AG04449 (cell line): ENCODE data around the gene SMCR8.
A peak's percentile ranks its signal among the peaks of the same experiment; 100 is the strongest.
"Not testable (repeated sequence)": the region's sequence is repeated elsewhere in the genome, so short reads cannot be mapped to it uniquely, and the experiment has no call there.

Experiments used
- CTCF ChIA-PET: fragments of 350-600 bp; formaldehyde crosslinking; extraction: SDS; loops from one replicate; lab custom pipeline; 2021; ENCODE audit warnings: antibody characterized with exemption; lab: Yijun Ruan, JAX
- POLR2A ChIA-PET: fragments of 400-600, 350-600 bp; formaldehyde crosslinking; extraction: SDS; loops from one replicate; lab custom pipeline; 2020; ENCODE audit warnings: antibody characterized with exemption, inconsistent platforms; lab: Yijun Ruan, JAX
- DNase-seq: peaks from one replicate; pipeline ENCODE4 v3.0.0-alpha.2; 2010; ENCODE audit warnings: low read depth, low spot score
- H3K4me3 ChIP-seq: 2 replicates; pipeline ENCODE4 v1.5.1; 2011; ENCODE audit warnings: low read depth, mild to moderate bottlenecking, control low read depth, low read length
- CTCF ChIP-seq: IDR thresholded peaks from one replicate; pipeline ENCODE4 v1.5.1; 2011; ENCODE audit warnings: mild to moderate bottlenecking, moderate library complexity, low read length, control low read depth, inconsistent platforms; ENCODE audit not compliant: insufficient read depth; ENCODE audit errors: missing control alignments

The SMCR8 gene

DNA sequence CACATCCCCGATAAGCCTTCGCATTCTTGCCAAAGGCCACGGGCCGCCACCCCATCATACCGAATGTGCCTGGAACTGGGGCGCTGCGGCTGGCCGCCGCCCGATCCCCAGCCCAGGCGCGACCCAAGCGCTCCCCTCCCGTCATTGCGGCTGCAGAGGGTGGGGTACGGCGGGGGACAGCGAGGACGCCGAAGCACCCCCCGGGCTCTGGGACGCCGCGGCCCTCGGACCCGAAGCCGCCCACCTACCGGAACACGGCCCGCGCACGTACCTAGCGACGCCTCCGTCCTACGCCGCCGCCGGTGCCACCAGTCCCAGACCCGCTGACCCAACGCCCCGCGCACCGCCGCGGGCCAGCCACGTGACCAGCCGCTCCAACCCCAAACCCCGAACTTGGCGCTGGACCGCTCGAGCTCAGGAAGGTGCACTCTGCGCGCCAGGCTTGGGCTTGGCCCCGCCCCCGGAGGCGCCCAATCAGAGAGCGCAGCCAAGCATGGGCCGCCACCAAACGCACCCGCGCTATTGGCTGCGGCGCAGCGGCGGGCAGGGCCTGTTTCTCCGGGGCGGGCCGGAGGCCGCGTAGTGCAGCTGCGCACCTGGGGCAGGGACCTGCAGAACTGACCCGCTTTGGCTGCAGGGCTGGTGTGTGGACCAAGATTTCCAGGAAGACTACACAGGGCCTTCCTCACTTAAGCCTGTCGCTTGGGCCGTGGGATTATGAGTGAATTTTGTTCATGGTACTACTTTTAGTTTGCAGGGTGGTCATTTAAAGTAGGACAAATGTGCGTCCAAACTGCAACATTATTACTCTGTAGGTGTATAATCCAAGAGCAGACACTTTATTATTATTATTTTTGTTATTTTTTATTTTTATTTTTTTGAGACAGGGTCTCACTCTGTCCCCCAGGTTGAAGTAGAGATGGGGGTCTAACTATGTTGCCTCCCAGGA lies 48.3 kb downstream of the SMCR8 start, which contains the start of gene SHMT1:
TSS of gene SHMT1 (minus strand) at position 450 of the 949 bp plus-strand sequence. CDS start 7,569 bp downstream, outside the sequence.
- POLR2A ChIA-PET, result no interaction called here
- H3K4me3 ChIP-seq, result peak within 1 kb of the TSS; percentile 79
- TF ChIP-seq CTCF, result no peak
- DNase-seq, result peak; percentile 12
- CTCF ChIA-PET, result interaction anchor here (1.0 kb wide), 1 partner anchor 43 kb away, joined by 6 read pairs; no protein-coding TSS in a partner anchor

GRCh38 chr17:18364166-18364565 lies 49.1 kb downstream of the SMCR8 start:
- ChIA-PET POLR2A (no interaction called here), CTCF (no interaction called here)
- DNase-seq, result no peak
- no peak overlapping the region for H3K4me3 ChIP-seq
- no peak for TF ChIP-seq CTCF

- ChIA-PET CTCF (no interaction called here), POLR2A (no interaction called here)
- no peak overlapping the region for H3K4me3 ChIP-seq
- DNase-seq, result no peak
- TF ChIP-seq CTCF, result no peak
Measured at GRCh38 chr17:18368946-18369345, 53.9 kb downstream of the SMCR8 start.

DNA sequence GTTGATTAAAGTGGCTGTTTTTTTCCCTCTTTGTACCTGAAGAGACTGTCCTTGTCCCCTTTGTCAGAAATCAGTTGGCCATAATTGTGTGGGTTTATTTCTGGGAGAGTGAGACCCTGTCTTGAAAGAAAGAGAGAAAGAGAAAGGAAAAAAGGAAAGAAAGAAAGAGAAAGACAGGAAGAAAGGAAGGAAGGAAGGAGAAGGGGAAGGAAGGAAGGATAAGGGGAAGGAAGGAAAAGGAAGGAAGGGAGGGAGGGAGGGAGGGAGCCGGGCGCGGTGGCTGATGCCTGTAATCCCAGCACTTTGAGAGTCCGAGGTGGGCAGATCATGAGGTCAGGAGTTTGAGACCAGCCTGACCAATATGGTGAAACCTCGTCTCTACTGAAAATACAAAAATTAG lies 55.7 kb downstream of the SMCR8 start:
- no peak for DNase-seq
- POLR2A ChIA-PET, result no interaction called here
- TF ChIP-seq CTCF, result no peak
- CTCF ChIA-PET, result no interaction called here
- no peak overlapping the region for H3K4me3 ChIP-seq

GRCh38 chr17:18371455-18371854 lies 56.4 kb downstream of the SMCR8 start:
- no peak for DNase-seq
- CTCF ChIA-PET, result no interaction called here
- POLR2A ChIA-PET, result no interaction called here
- no peak overlapping the region for H3K4me3 ChIP-seq
- TF ChIP-seq CTCF, result no peak

DNA sequence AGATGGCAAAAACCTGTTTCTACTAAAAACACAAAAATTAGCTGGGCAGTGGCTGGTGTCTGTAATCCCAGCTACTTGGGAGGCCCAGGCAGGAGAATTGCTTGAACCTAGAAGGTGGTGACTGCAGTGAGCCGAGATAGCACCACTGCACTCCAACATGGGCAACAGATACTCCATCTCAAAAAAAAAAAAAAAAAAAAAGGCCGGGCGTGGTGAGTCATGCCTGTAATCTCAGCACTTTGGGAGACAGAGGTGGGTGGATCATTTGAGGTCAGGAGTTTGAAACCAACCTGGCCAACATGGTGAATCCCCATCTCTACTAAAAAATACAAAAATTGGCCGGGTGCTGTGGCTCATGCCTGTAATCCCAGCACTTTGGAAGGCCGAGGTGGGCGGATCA lies 58.1 kb downstream of the SMCR8 start:
- CTCF ChIA-PET, DNase-seq, H3K4me3 ChIP-seq, POLR2A ChIA-PET: not testable (repeated sequence)
